ENCODE results near the gene BYSL. TPM values are rescaled to one million over a fixed set of nuclear protein-coding genes. Genes with fewer than 3 reads are reported as not detected.

The BYSL gene
- total and polyA plus RNA-seq, 10 of the 15 experiments (the other 5 are each of a cell fraction or from before 2014, with no cell fraction given), result 12.6 to 51.1 (median 33.0) TPM

GRCh38 chr6:41937472-41937860 lies 16.2 kb downstream of the BYSL start:
- intact Hi-C loops (cut with micrococcal nuclease; ENCODE audit: unreplicated experiment), result loop anchor here (2.0 kb wide), 1 partner anchor 151 kb away; the partner anchor contains the start of gene TOMM6
- H3K9me3 ChIP-seq (replicated peaks; ENCODE audit: control insufficient read depth, insufficient read depth, low read length), result no peaks in the 10 kb centered on the region
- H3K27ac ChIP-seq (ENCODE audit: control insufficient read depth, insufficient read depth), result no peak overlapping the region
- no peak overlapping the region for H2AFZ ChIP-seq (ENCODE audit: control insufficient read depth, low read depth, low read length)
- no peak for ATAC-seq
- peaks cover 35% of the 10 kb centered on the region for H3K79me2 ChIP-seq (ENCODE audit: control insufficient read depth, insufficient read depth, low read length)
- ChIA-PET CTCF (interaction anchor here (1.0 to 13.2 kb wide), 7 partner anchors 13 to 292 kb away, joined by 3 to 193 read pairs (median 11); partner anchors contain the start of genes BYSL, MED20 and TOMM6), SMC1A (ENCODE audit: uncharacterized antibody, unreplicated experiment) (interaction anchor here (1.2 to 12.4 kb wide), 6 partner anchors 14 to 153 kb away, joined by 3 to 138 read pairs (median 4); partner anchors contain the start of genes BYSL, MED20 and TAF8), RAD21 (ENCODE audit: unreplicated experiment) (interaction anchor here (0.7 to 2.8 kb wide), 2 partner anchors 16 to 106 kb away, joined by 3 to 12 read pairs; partner anchors contain the start of genes BYSL and MED20), POLR2A (interaction anchor here (1.6 kb wide), 1 partner anchor 106 kb away, joined by 4 read pairs; no protein-coding TSS in a partner anchor)
- H3K27me3 ChIP-seq (replicated peaks in 1 of 2; ENCODE audit: control insufficient read depth in 2 of 2, insufficient read depth in 2 of 2, low read length in 1 of 2), result no peaks in the 10 kb centered on the region
- H3K4me2 ChIP-seq (ENCODE audit: control insufficient read depth, insufficient read depth), result no peak overlapping the region
- no peak for TF ChIP-seq IKZF1 (conservative IDR thresholded peaks at IDR 0.05)
- TF ChIP-seq RAD21 (IDR thresholded peaks at IDR 0.05; ENCODE audit: insufficient read depth, low read depth, low read length), result no peak
- 47% methylated on average over 2 of the region's 2 CpGs for WGBS (ENCODE audit: insufficient coverage, insufficient replicate concordance, low lambda C conversion rate, missing lambda C conversion rate)
- no TSS peak for BruUV-seq (replicated peaks)
- no peak for DNase-seq (ENCODE audit: low read depth, low spot score)
- peaks cover 13 to 24% of the 10 kb centered on the region in 2 experiments for H3K36me3 ChIP-seq (ENCODE audit: control insufficient read depth in 2 of 2, insufficient read depth in 2 of 2, low read length in 1 of 2)
- FAIRE-seq, result no peak
- peaks cover 2% of the 10 kb centered on the region; the same call in 1 of the 2 replicates for H4K20me1 ChIP-seq (ENCODE audit: control insufficient read depth, insufficient read depth)
- in situ Hi-C loops (cut with MboI), result loop anchor here (10.0 kb wide), 1 partner anchor 107 kb away; no protein-coding TSS in a partner anchor
- no peak overlapping the region for H3K4me3 ChIP-seq
- no peak overlapping the region for H3K9ac ChIP-seq (ENCODE audit: control insufficient read depth, insufficient read depth, low read length)
- H3K4me1 ChIP-seq (ENCODE audit: control insufficient read depth, insufficient read depth, low read length), result peaks cover 46% of the 10 kb centered on the region

- Histone ChIP-seq H3K27ac (ENCODE audit: control insufficient read depth, insufficient read depth) (no peak overlapping the region; the same call in 1 of the 2 replicates), H4K20me1 (ENCODE audit: control insufficient read depth, insufficient read depth) (peaks cover 2% of the 10 kb centered on the region; the same call in 1 of the 2 replicates), H3K27me3 (replicated peaks in 1 of 2; ENCODE audit: control insufficient read depth in 2 of 2, insufficient read depth in 2 of 2, low read length in 1 of 2) (no peaks in the 10 kb centered on the region), H3K4me3 (no peak overlapping the region), H3K9me3 (replicated peaks; ENCODE audit: control insufficient read depth, insufficient read depth, low read length) (no peaks in the 10 kb centered on the region), H3K79me2 (ENCODE audit: control insufficient read depth, insufficient read depth, low read length) (peaks cover 35% of the 10 kb centered on the region), H3K9ac (ENCODE audit: control insufficient read depth, insufficient read depth, low read length) (no peak overlapping the region; the same call in 1 of the 2 replicates), H3K36me3 (ENCODE audit: control insufficient read depth in 2 of 2, insufficient read depth in 2 of 2, low read length in 1 of 2) (peaks cover 10 to 19% of the 10 kb centered on the region in 2 experiments), H2AFZ (ENCODE audit: control insufficient read depth, low read depth, low read length) (no peak overlapping the region), H3K4me1 (ENCODE audit: control insufficient read depth, insufficient read depth, low read length) (peaks cover 46% of the 10 kb centered on the region), H3K4me2 (ENCODE audit: control insufficient read depth, insufficient read depth) (peak overlapping the region; percentile 86)
- DNase-seq (ENCODE audit: low read depth, low spot score) (no peak), ATAC-seq (no peak), FAIRE-seq (no peak)
- ChIA-PET POLR2A (interaction anchor here (0.6 to 2.7 kb wide), 5 partner anchors 25 to 106 kb away, joined by 3 to 8 read pairs (median 4); no protein-coding TSS in a partner anchor), CTCF (interaction anchor here (0.8 to 13.2 kb wide), 10 partner anchors 14 to 292 kb away, joined by 3 to 193 read pairs (median 8); partner anchors contain the start of genes BYSL, MED20, TOMM6 and USP49), RAD21 (ENCODE audit: unreplicated experiment) (interaction anchor here (0.7 to 6.4 kb wide), 6 partner anchors 17 to 106 kb away, joined by 3 to 69 read pairs (median 9); partner anchors contain the start of genes BYSL and MED20), SMC1A (ENCODE audit: uncharacterized antibody, unreplicated experiment) (interaction anchor here (1.4 to 12.4 kb wide), 8 partner anchors 13 to 154 kb away, joined by 3 to 138 read pairs (median 4); partner anchors contain the start of genes BYSL, MED20 and TAF8)
- no TSS peak for BruUV-seq (replicated peaks)
- WGBS (ENCODE audit: insufficient coverage, insufficient replicate concordance, low lambda C conversion rate, missing lambda C conversion rate), result 59% methylated on average over 4 of the region's 4 CpGs
- intact Hi-C loops (cut with micrococcal nuclease; ENCODE audit: unreplicated experiment), result loop anchor here (2.0 kb wide), 1 partner anchor 151 kb away; the partner anchor contains the start of gene TOMM6
- in situ Hi-C loops (cut with MboI), result loop anchor here (10.0 kb wide), 1 partner anchor 107 kb away; no protein-coding TSS in a partner anchor
- TF ChIP-seq ATF2 (IDR thresholded peaks at IDR 0.05; ENCODE audit: low read length), result no peak
- TF ChIP-seq RELB (IDR thresholded peaks at IDR 0.05; ENCODE audit: low read depth), result no peak
- TF ChIP-seq POU2F2 (IDR thresholded peaks at IDR 0.05; ENCODE audit: borderline replicate concordance, low read depth, low read length), result no peak
- TF ChIP-seq LARP7 (IDR thresholded peaks at IDR 0.05), result no peak
- TF ChIP-seq POLR2AphosphoS2 (IDR thresholded peaks at IDR 0.05; ENCODE audit: low read depth, low read length), result no peak
- no peak for TF ChIP-seq STAT1 (conservative IDR thresholded peaks at IDR 0.05)
- no peak for TF ChIP-seq NFXL1 (IDR thresholded peaks at IDR 0.05; ENCODE audit: borderline replicate concordance)
- TF ChIP-seq ZZZ3 (IDR thresholded peaks at IDR 0.05; ENCODE audit: control insufficient read depth, insufficient read length, low read depth), result no peak
- TF ChIP-seq MAX (IDR thresholded peaks at IDR 0.05; ENCODE audit: low read depth, low read length), result no peak
These were observed 16.7 kb downstream of the BYSL start for GRCh38 chr6:41937861-41938574.

Data from GM12878 (cell line).